GM19099 (cell line): ENCODE measurements around the gene RFT1.

Experiments
- POLR2A ChIP-seq: IDR thresholded peaks from 3 replicates; pipeline ENCODE4 v1.6.1; 2011; ENCODE audit warnings: low read depth; ENCODE audit not compliant: insufficient read length; ENCODE audit errors: extremely low read depth

Gene RFT1

GRCh38 chr3:53157974-53158580 lies 27.8 kb upstream of the RFT1 start:
- TF ChIP-seq POLR2A, result no peak

- TF ChIP-seq POLR2A, result no peak
These were observed 26.2 kb upstream of the RFT1 start for GRCh38 chr3:53156368-53156834.

- no peak for TF ChIP-seq POLR2A
These were observed 25.5 kb upstream of the RFT1 start for GRCh38 chr3:53155760-53156159.

- TF ChIP-seq POLR2A, result no peak
These were observed 24.6 kb upstream of the RFT1 start for GRCh38 chr3:53154881-53155285.

- no peak for TF ChIP-seq POLR2A
These were observed 23.7 kb upstream of the RFT1 start for GRCh38 chr3:53153980-53154379.

GRCh38 chr3:53153264-53153823 lies 23.1 kb upstream of the RFT1 start:
- no peak for TF ChIP-seq POLR2A

GRCh38 chr3:53151870-53152660 lies 21.8 kb upstream of the RFT1 start:
- TF ChIP-seq POLR2A, result no peak

GRCh38 chr3:53151465-53151864 lies 21.2 kb upstream of the RFT1 start:
- TF ChIP-seq POLR2A, result no peak

- TF ChIP-seq POLR2A, result no peak
These were observed 20.2 kb upstream of the RFT1 start for GRCh38 chr3:53150247-53151085.

- no peak for TF ChIP-seq POLR2A
These were observed 19.5 kb upstream of the RFT1 start for GRCh38 chr3:53149699-53150098.

- TF ChIP-seq POLR2A, result no peak
These were observed 18.9 kb upstream of the RFT1 start for GRCh38 chr3:53149006-53149690.

- no peak for TF ChIP-seq POLR2A
These were observed 17.7 kb upstream of the RFT1 start for GRCh38 chr3:53147903-53148400.

GRCh38 chr3:53147151-53147902 lies 17.1 kb upstream of the RFT1 start:
- no peak for TF ChIP-seq POLR2A
